Esophagus muscularis mucosa (tissue), 3 donors: ENCODE results near the gene C12orf75.

ENCODE experiments used
- EP300 ChIP-seq: sonication (generic); formaldehyde crosslinking; IDR thresholded peaks from one replicate; pipeline ENCODE4 v1.6.1; 2017; ENCODE audit warnings: antibody characterized with exemption
- TF ChIP-seq, protein P1 (sequence below), 3 experiments: fragments of 200-600 bp in 2 of 3; fragments of 450-650 bp in 1 of 3; sonication (generic) in 2 of 3; IDR thresholded peaks; one replicate each; pipeline ENCODE4 v1.5.1; 2017 to 2019; ENCODE audit warnings: antibody characterized with exemption in 3 of 3, mild to moderate bottlenecking in 2 of 3, moderate library complexity in 1 of 3

DNA sequence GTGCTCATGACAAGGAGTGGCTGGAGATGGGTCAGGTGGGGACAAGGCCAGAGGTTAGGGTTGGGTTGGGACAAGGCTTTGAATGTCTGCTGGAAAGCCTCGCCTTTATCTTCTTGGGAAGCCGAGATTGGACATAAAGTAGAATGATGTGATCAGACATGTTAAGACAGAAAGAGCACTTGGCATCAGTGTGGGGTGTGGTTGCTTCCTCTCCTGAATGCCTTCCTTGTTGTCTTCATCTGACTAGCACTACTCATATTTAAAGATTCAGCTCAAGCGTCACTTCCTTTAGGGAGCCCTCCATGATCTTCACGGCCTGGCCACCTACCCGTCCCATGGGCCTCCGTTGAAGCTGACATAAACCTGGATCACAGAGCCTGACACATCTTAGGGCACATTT is 14.8 kb upstream of the C12orf75 start:
- no peak for TF ChIP-seq EP300
- TF ChIP-seq, protein P1, sequence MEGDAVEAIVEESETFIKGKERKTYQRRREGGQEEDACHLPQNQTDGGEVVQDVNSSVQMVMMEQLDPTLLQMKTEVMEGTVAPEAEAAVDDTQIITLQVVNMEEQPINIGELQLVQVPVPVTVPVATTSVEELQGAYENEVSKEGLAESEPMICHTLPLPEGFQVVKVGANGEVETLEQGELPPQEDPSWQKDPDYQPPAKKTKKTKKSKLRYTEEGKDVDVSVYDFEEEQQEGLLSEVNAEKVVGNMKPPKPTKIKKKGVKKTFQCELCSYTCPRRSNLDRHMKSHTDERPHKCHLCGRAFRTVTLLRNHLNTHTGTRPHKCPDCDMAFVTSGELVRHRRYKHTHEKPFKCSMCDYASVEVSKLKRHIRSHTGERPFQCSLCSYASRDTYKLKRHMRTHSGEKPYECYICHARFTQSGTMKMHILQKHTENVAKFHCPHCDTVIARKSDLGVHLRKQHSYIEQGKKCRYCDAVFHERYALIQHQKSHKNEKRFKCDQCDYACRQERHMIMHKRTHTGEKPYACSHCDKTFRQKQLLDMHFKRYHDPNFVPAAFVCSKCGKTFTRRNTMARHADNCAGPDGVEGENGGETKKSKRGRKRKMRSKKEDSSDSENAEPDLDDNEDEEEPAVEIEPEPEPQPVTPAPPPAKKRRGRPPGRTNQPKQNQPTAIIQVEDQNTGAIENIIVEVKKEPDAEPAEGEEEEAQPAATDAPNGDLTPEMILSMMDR (IDR thresholded peaks at IDR 0.05): no peak
